Measurements from ENCODE around the gene MFSD12.

The MFSD12 gene

GRCh38 chr19:3549816-3550215 is 7.6 kb downstream of the MFSD12 start:
- H3K4me2 ChIP-seq (ENCODE audit: low read length): no peak overlapping the region
- peaks cover 17% of the 10 kb centered on the region for H3F3A ChIP-seq (ENCODE audit: control insufficient read depth, insufficient read depth)
- no peaks in the 10 kb centered on the region for H3K9me2 ChIP-seq (replicated peaks; ENCODE audit: control insufficient read depth, low read length)
- no peak overlapping the region for H3K4me3 ChIP-seq (ENCODE audit: low read length)
- peaks cover 28% of the 10 kb centered on the region for H3K4me1 ChIP-seq (ENCODE audit: control insufficient read depth, low read length)
- no peak for TF ChIP-seq CTCF (IDR thresholded peaks at IDR 0.05; ENCODE audit: low read depth, low read length, poor library complexity, severe bottlenecking)
- no peak for TF ChIP-seq EZH2phosphoT487 (IDR thresholded peaks at IDR 0.05; ENCODE audit: borderline replicate concordance, low read length)
- H3K79me2 ChIP-seq (ENCODE audit: control insufficient read depth, low read length): peaks cover 34% of the 10 kb centered on the region
- H4K20me1 ChIP-seq (ENCODE audit: control insufficient read depth, insufficient read depth, low read depth, low read length): peaks cover 8% of the 10 kb centered on the region; the same call in 1 of the 2 replicates
- H3K27me3 ChIP-seq (ENCODE audit: control insufficient read depth, low read length): no peaks in the 10 kb centered on the region
- peaks cover 47% of the 10 kb centered on the region for H3K36me3 ChIP-seq (ENCODE audit: control insufficient read depth, low read length)
- H3K9me3 ChIP-seq (ENCODE audit: control insufficient read depth, insufficient read depth, low read length): no peaks in the 10 kb centered on the region
- H3K27ac ChIP-seq (ENCODE audit: low read depth, low read length): no peak overlapping the region

- Histone ChIP-seq H3K4me1 (ENCODE audit: control insufficient read depth, low read length) (peaks cover 16% of the 10 kb centered on the region), H3K9me3 (ENCODE audit: control insufficient read depth, insufficient read depth, low read length) (no peaks in the 10 kb centered on the region), H3K27ac (ENCODE audit: low read depth, low read length) (no peak overlapping the region), H3K27me3 (ENCODE audit: control insufficient read depth, low read length) (no peaks in the 10 kb centered on the region), H4K20me1 (ENCODE audit: control insufficient read depth, insufficient read depth, low read depth, low read length) (peaks cover 8% of the 10 kb centered on the region; the same call in 1 of the 2 replicates), H3K4me3 (ENCODE audit: low read length) (no peak overlapping the region), H3K36me3 (ENCODE audit: control insufficient read depth, low read length) (peaks cover 57% of the 10 kb centered on the region), H3K4me2 (ENCODE audit: low read length) (no peak overlapping the region), H3K9me2 (replicated peaks; ENCODE audit: control insufficient read depth, low read length) (no peaks in the 10 kb centered on the region), H3K79me2 (ENCODE audit: control insufficient read depth, low read length) (peaks cover 26% of the 10 kb centered on the region), H3F3A (ENCODE audit: control insufficient read depth, insufficient read depth) (peaks cover 8% of the 10 kb centered on the region)
- no peak for TF ChIP-seq CTCF (IDR thresholded peaks at IDR 0.05; ENCODE audit: low read depth, low read length, poor library complexity, severe bottlenecking)
- no peak for TF ChIP-seq EZH2phosphoT487 (IDR thresholded peaks at IDR 0.05; ENCODE audit: borderline replicate concordance, low read length)
These were observed 8.8 kb downstream of the MFSD12 start for GRCh38 chr19:3548606-3549005.

- H3F3A ChIP-seq (ENCODE audit: control insufficient read depth, insufficient read depth): peaks cover 6% of the 10 kb centered on the region
- H3K4me1 ChIP-seq (ENCODE audit: control insufficient read depth, low read length): peaks cover 8% of the 10 kb centered on the region
- H3K9me2 ChIP-seq (replicated peaks; ENCODE audit: control insufficient read depth, low read length): no peaks in the 10 kb centered on the region
- peaks cover 20% of the 10 kb centered on the region for H3K79me2 ChIP-seq (ENCODE audit: control insufficient read depth, low read length)
- H4K20me1 ChIP-seq (ENCODE audit: control insufficient read depth, insufficient read depth, low read depth, low read length): peaks cover 8% of the 10 kb centered on the region; the same call in 1 of the 2 replicates
- no peak overlapping the region for H3K4me2 ChIP-seq (ENCODE audit: low read length)
- H3K27me3 ChIP-seq (ENCODE audit: control insufficient read depth, low read length): no peaks in the 10 kb centered on the region
- H3K9me3 ChIP-seq (ENCODE audit: control insufficient read depth, insufficient read depth, low read length): no peaks in the 10 kb centered on the region
- peaks cover 56% of the 10 kb centered on the region for H3K36me3 ChIP-seq (ENCODE audit: control insufficient read depth, low read length)
- TF ChIP-seq EZH2phosphoT487 (IDR thresholded peaks at IDR 0.05; ENCODE audit: borderline replicate concordance, low read length): no peak
- peak; percentile 29 for TF ChIP-seq CTCF (IDR thresholded peaks at IDR 0.05; ENCODE audit: low read depth, low read length, poor library complexity, severe bottlenecking)
- no peak overlapping the region for H3K27ac ChIP-seq (ENCODE audit: low read depth, low read length)
- no peak overlapping the region for H3K4me3 ChIP-seq (ENCODE audit: low read length)
These were observed 9.6 kb downstream of the MFSD12 start for GRCh38 chr19:3547767-3548282.
